ENCODE data around the gene HECTD4. TPM values are rescaled to one million over a fixed set of nuclear protein-coding genes. Genes with fewer than 3 reads are reported as not detected.

HECTD4 gene
- total RNA-seq, 4 donors from 2014 or later = 15.9 to 72.9 (median 45.2) TPM

DNA sequence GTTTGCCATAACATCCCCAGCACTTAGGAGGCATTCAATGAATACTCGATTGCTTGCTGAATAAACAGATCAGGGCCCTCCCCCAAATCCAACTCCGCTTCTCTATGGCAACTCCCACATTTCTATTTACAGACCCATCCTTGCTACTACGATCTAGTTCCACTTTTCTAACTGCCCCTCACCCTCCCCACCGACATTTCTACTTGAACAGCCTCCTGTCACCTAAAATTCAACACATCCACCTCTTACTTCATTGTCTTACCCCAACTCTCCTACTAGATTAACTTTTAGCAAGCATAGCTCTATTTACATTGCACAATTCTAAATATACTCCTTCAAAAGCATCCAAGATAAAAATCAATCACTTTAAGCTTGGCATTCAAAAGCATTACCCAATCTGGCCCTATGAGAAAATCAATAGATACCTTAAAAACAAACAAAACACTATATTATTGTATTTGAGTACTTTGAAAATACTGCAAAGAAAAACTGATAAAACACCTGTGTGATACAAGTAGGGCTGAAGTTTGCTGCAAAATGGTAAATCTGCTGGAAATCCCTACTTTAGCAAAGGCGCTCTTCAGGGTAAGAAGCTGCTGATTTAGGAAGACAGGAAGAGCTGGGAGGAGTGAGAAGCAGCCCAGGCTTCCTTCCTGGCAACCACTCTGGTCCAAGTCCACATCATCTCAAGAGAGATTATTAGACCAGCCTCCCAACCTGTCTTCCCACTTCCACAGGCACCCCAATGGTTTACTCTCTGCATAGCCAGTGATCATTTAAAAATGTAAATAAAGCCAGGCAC, 96.4 kb downstream of the HECTD4 start:
- no peaks in the 10 kb centered on the region for H3K4me1 ChIP-seq
- H3K27ac ChIP-seq = no peak overlapping the region
- no peaks in the 10 kb centered on the region for H3K27me3 ChIP-seq
- no peaks in the 10 kb centered on the region for H3K9me3 ChIP-seq
- no peak for TF ChIP-seq POLR2A (IDR thresholded peaks at IDR 0.05)
- TF ChIP-seq, protein P1, sequence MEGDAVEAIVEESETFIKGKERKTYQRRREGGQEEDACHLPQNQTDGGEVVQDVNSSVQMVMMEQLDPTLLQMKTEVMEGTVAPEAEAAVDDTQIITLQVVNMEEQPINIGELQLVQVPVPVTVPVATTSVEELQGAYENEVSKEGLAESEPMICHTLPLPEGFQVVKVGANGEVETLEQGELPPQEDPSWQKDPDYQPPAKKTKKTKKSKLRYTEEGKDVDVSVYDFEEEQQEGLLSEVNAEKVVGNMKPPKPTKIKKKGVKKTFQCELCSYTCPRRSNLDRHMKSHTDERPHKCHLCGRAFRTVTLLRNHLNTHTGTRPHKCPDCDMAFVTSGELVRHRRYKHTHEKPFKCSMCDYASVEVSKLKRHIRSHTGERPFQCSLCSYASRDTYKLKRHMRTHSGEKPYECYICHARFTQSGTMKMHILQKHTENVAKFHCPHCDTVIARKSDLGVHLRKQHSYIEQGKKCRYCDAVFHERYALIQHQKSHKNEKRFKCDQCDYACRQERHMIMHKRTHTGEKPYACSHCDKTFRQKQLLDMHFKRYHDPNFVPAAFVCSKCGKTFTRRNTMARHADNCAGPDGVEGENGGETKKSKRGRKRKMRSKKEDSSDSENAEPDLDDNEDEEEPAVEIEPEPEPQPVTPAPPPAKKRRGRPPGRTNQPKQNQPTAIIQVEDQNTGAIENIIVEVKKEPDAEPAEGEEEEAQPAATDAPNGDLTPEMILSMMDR (IDR thresholded peaks at IDR 0.05) = no peak
- no peaks in the 10 kb centered on the region for H3K36me3 ChIP-seq
- H3K4me3 ChIP-seq = no peak overlapping the region
- intact Hi-C loops (cut with DNase I; ENCODE audit: low total_unique reads) = no loop called here
- no peak for DNase-seq

DNA sequence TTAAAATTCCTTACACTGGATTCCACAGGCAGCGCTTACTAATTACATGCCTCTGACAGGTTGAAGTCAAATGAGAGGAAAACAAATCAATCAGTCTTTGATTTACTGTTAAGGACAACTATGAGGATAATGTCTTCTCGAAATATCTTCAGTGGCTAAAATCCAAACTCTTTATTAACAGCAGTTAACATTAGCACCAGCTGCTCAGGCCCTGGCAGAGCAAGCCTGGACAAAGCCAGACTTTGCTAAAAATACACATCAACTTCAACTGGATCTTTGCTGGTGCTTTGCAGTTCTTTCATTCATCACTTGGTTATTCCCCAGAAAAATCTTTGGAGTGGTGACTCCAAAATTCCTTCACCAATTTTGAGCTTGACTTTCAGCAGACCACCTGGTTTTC, 98.7 kb downstream of the HECTD4 start:
- no peaks in the 10 kb centered on the region for H3K4me1 ChIP-seq
- H3K36me3 ChIP-seq = no peaks in the 10 kb centered on the region
- no peaks in the 10 kb centered on the region for H3K27me3 ChIP-seq
- H3K9me3 ChIP-seq = no peaks in the 10 kb centered on the region
- H3K4me3 ChIP-seq = no peak overlapping the region
- H3K27ac ChIP-seq = no peak overlapping the region
- intact Hi-C loops (cut with DNase I; ENCODE audit: low total_unique reads) = no loop called here
- DNase-seq = no peak
- TF ChIP-seq, protein P1 (IDR thresholded peaks at IDR 0.05) = no peak
- TF ChIP-seq POLR2A (IDR thresholded peaks at IDR 0.05) = no peak

DNA sequence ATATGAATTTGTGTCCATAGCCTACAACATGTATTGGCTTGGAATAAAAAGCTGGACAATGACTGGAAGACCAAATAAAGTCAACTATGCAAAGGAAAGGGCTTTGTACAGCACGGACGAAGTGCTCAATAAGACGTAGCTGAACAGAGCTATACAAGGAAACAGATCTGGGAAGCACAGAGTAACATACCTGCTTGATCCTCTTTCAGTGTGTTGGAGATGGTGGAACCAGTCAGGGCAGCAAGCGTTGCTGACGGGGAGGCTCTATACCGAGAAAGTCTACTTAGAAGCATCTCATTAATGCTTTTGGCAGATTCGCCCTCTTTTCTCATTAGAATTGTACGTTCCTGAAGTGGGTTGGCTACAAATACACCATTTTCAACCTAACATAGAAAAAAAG, 99.3 kb downstream of the HECTD4 start:
- no peaks in the 10 kb centered on the region for H3K27me3 ChIP-seq
- no peaks in the 10 kb centered on the region for H3K36me3 ChIP-seq
- no peak overlapping the region for H3K27ac ChIP-seq
- DNase-seq = no peak
- intact Hi-C loops (cut with DNase I; ENCODE audit: low total_unique reads) = no loop called here
- no peaks in the 10 kb centered on the region for H3K4me1 ChIP-seq
- H3K4me3 ChIP-seq = no peak overlapping the region
- no peak for TF ChIP-seq POLR2A (IDR thresholded peaks at IDR 0.05)
- TF ChIP-seq, protein P1 (IDR thresholded peaks at IDR 0.05) = no peak
- no peaks in the 10 kb centered on the region for H3K9me3 ChIP-seq

DNA sequence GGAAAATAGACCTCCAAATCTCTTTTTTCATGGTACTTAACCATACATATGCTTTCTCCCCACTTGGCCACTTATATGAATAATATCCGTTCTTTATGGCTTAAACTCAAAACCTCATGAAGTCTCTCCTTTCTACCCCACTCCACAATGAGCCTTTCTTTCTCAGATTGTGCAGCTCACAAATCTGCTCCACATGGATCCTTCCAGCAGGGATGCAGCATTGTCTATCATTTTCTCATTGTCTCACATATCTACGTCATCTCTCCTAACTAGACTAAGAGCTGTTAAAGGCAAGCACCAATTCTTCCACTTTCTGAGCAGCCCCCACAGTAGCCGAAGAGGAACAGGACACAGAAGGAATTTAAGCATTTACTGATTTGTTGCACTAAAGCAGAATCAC, 106.4 kb downstream of the HECTD4 start:
- Histone ChIP-seq H3K27me3 (no peaks in the 10 kb centered on the region), H3K27ac (no peak overlapping the region), H3K4me1 (no peaks in the 10 kb centered on the region), H3K9me3 (no peaks in the 10 kb centered on the region), H3K4me3 (no peak overlapping the region), H3K36me3 (no peaks in the 10 kb centered on the region)
- intact Hi-C loops (cut with DNase I; ENCODE audit: low total_unique reads) = no loop called here
- DNase-seq = no peak
- TF ChIP-seq POLR2A (IDR thresholded peaks at IDR 0.05) = no peak
- TF ChIP-seq, protein P1 (IDR thresholded peaks at IDR 0.05) = no peak

- TF ChIP-seq, protein P1 (IDR thresholded peaks at IDR 0.05) = no peak
- no peak for TF ChIP-seq POLR2A (IDR thresholded peaks at IDR 0.05)
These were observed 107.0 kb downstream of the HECTD4 start for GRCh38 chr12:112275207-112275606.

More at GRCh38 chr12:112275207-112275606, 107.0 kb downstream of the HECTD4 start:
- H3K36me3 ChIP-seq = no peaks in the 10 kb centered on the region
- DNase-seq = no peak
- no peak overlapping the region for H3K27ac ChIP-seq
- H3K27me3 ChIP-seq = no peaks in the 10 kb centered on the region
- H3K4me1 ChIP-seq = no peaks in the 10 kb centered on the region
- H3K4me3 ChIP-seq = no peak overlapping the region
- intact Hi-C loops (cut with DNase I; ENCODE audit: low total_unique reads) = no loop called here
- no peaks in the 10 kb centered on the region for H3K9me3 ChIP-seq
